AG09309 (cell line): ENCODE data around the gene XDH.

Experiments used
- DNase-seq: peaks from one replicate; pipeline ENCODE4 v3.0.0-alpha.2; 2010; ENCODE audit warnings: low read depth
- H3K4me3 ChIP-seq: 2 replicates; pipeline ENCODE4 v1.5.1; 2011; ENCODE audit warnings: mild to moderate bottlenecking, low read depth, low read length, moderate library complexity; ENCODE audit not compliant: control insufficient read depth
- TF ChIP-seq, protein P1 (sequence below): IDR thresholded peaks from 2 replicates; pipeline ENCODE4 v1.5.1; 2011; ENCODE audit warnings: mild to moderate bottlenecking, low read depth, low read length, inconsistent platforms; ENCODE audit not compliant: insufficient read depth, control insufficient read depth; ENCODE audit errors: missing control alignments

The XDH gene

DNA sequence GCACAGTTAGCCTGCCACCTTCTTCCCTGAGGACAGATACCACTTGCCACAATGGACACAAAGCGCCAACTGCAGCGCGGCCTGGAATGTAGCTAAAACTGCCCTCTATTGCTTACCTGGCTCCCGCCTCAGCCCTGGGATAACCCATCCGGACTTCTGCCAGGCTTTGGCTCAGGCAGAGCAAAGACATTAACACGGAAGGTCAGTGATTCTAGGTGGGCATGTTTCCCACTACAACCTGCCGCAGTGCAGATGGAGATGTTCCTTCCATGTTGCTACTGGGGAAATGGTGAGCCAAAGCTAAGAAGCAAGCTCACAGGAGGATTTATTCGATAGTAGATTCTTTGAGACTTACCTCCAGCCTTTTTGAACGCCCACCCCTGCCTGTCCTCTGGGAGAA, 74.8 kb downstream of the XDH start:
- TF ChIP-seq, protein P1, sequence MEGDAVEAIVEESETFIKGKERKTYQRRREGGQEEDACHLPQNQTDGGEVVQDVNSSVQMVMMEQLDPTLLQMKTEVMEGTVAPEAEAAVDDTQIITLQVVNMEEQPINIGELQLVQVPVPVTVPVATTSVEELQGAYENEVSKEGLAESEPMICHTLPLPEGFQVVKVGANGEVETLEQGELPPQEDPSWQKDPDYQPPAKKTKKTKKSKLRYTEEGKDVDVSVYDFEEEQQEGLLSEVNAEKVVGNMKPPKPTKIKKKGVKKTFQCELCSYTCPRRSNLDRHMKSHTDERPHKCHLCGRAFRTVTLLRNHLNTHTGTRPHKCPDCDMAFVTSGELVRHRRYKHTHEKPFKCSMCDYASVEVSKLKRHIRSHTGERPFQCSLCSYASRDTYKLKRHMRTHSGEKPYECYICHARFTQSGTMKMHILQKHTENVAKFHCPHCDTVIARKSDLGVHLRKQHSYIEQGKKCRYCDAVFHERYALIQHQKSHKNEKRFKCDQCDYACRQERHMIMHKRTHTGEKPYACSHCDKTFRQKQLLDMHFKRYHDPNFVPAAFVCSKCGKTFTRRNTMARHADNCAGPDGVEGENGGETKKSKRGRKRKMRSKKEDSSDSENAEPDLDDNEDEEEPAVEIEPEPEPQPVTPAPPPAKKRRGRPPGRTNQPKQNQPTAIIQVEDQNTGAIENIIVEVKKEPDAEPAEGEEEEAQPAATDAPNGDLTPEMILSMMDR = no peak
- no peak overlapping the region for H3K4me3 ChIP-seq
- DNase-seq = no peak

DNA sequence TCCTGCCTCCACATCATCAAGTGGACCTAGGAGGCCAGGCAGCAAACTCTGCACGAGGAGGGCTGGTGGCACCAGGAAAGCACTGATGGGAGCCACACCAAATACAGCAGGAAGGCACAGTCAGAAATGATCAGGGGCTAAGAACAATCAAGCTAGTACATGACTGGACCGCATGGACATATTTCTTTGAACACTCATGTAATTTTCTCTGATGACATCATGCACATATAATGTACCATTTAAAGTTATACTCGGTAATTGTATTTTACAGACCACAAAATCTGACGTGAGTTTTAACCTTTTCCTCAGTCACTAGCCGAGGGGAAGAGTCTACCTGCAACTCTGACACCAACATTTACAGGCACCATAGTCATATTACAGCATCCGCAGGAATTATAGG, 76.7 kb downstream of the XDH start:
- peak; percentile 59 for DNase-seq
- no peak overlapping the region for H3K4me3 ChIP-seq
- TF ChIP-seq, protein P1 = no peak

DNA sequence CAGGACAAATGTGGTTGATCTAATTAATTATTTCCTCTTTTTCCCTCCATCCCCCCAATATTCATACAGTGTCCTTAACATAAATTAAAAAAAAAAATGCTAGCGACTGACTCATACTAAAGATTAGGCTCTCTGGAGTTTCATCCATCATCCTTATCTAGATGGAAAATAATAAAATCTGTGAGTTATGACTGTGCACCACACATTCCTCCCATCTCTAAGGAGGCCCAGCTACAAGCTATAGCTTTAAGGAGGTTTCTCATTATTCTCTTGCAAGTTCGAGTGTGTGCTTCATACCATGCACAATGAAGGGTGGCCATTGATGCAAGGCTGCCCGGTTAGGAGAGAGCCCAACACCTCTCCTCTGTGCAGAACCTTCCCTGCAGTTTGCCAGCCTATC, 77.3 kb downstream of the XDH start:
- TF ChIP-seq, protein P1 = no peak
- DNase-seq = no peak
- H3K4me3 ChIP-seq = no peak overlapping the region

DNA sequence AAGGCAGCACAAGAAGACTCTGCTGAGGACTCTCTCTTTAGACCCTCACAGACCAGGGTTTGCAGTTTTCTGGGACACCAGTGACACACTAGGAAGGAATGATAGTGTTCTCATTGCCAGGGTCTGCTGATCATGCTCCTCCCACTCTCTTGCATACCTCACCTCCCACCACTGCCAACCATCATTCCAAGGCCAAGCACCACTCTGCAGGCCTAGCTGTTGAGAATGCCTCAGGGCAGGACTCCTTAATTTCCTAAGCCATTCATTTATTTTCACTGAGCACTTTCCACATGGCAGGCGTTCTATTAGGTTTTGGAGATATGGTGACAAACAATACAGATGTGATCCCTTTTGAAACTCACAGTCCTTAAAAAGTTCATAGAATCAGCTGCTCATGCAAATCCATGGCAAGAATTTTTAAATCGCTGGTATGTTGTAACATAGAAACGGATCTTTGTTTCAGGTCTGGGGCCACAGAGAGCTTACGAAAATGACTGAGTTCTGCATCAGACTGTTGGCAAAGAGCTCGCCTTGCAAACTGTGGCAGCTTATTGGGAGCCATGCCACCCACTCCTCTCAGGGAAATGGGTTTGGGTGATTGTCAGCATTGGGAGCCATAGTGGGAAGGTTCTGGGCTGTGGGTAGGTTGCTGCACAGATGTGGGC, 78.5 kb downstream of the XDH start:
- DNase-seq = peak; percentile 52
- no peak overlapping the region for H3K4me3 ChIP-seq
- TF ChIP-seq, protein P1 = no peak

DNA sequence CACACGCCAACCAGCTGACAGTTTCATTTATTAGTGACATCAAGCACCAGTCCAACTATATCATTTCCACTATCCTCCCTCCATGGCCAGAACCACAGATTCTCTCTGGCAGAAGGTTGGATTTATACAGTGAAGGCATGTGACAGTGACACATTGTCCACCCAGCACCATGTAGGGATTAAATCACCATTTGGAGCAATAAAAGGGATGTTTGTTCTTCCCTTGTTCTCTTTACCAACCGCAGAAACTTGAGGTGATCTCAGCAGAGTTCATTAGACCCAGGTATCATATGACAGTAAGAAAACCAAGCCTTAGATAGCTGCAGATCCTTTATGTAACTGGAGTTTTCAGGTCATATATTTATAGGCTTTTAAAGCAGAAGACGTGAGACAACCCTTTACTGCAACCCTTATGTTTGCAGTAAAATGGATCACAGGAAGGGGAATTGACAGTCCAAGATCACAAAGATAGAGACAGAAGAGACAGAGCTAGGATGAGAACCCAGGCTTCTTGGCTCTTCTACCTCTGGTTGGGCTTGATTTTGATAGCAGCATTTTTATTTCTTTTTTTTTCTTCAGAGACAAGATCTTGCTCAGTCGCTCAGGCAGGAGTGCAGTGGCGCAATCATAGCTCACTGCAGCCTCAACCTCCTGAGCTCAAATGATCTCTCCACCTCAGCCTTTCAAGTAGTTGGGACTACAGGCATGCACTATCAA, 80.1 kb downstream of the XDH start:
- no peak overlapping the region for H3K4me3 ChIP-seq
- DNase-seq = no peak
- TF ChIP-seq, protein P1 = no peak

DNA sequence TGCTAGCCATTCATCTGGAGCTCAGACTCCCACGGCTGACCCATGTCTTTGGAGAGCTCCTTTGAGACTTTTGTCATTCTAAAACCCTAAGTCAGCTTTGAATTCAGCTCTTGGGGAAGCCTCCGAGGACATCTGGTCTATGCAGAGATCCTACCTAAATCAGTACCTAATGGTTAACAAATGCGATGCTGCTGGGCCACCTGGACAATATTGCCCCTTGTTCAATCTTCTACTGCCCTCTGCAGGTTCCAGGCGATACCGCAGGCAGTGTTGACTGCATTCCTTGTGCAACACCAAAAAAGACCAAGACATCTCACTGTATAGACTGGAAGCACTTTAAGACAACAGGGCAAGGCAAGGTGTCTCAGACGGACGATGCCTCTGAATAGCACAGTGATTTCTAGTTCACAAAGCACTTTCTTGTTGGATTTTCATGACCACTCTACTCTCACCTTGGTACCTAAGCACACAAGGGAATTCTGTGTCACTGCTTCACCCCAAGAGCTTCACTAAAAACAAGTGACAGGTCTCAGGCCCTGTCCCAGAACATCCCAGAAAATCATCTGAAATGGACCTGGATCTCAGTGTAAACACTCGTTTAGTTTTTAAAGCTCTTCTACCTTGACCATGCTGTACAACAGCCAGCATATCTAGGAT, 80.9 kb downstream of the XDH start:
- TF ChIP-seq, protein P1 = peak; percentile 95
- peak; percentile 48 for DNase-seq
- no peak overlapping the region for H3K4me3 ChIP-seq
